Gastrocnemius medialis (tissue), 4 donors: ENCODE data around the gene KMT5C.

Experiments used
- POLR2A ChIP-seq, 2 donors: fragments of 450-650 bp; IDR thresholded peaks; one replicate each; pipeline ENCODE4 v1.6.1; 2017; ENCODE audit warnings: antibody characterized with exemption in 2 of 2, mild to moderate bottlenecking in 2 of 2, moderate library complexity in 2 of 2
- TF ChIP-seq, protein P1 (sequence below), 5 experiments: fragments of 450-650 bp in 3 of 5; fragments of 200-600 bp in 2 of 5; sonication (generic) in 2 of 5; IDR thresholded peaks in 4 of 5; conservative IDR thresholded peaks in 1 of 5; 1 replicate in 4 of 5; 2 replicates in 1 of 5; pipeline ENCODE4 v1.5.1; 2016 to 2019; ENCODE audit warnings: antibody characterized with exemption in 5 of 5, mild to moderate bottlenecking in 3 of 5, moderate library complexity in 3 of 5

DNA sequence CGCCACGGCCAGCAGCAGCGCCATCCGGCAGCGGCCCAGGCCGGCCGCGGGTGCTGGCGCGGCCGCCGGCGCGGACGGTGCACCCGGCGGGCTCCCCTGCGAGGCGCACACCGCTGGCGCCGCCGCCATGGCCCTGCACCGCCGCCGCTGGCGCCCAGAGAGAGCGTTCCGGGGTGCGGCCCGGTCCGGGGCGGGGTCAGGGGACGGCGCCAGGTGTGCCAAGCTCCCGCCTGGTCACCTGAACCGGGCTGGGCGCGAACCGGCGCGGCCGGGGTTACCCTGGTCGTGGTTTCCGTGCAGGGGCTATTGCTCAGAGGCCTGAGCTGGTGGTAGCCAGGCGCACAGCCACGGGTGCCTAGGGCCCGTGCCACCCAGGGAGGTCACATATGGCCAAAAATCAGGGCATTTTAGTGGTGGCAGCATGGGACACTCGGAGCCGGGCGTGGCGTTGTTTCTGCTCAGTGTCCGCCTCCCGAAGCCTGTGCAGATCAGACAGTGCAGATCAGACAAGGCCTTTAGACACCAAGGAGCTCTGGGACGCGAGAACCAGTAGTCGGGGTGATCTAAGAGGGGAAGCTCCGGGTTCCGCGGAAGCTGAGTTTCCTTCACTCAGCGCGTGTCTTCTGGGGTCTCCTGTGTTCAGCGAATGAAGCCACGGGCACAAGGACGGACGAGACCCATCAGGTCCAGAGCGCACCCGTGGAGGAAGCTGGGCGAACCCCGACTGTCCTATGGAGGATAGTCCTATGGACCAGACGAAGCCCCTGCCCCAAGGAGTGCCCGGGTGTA is 44.6 kb downstream of the KMT5C start, which contains the start of gene TMEM238:
- TF ChIP-seq, protein P1, sequence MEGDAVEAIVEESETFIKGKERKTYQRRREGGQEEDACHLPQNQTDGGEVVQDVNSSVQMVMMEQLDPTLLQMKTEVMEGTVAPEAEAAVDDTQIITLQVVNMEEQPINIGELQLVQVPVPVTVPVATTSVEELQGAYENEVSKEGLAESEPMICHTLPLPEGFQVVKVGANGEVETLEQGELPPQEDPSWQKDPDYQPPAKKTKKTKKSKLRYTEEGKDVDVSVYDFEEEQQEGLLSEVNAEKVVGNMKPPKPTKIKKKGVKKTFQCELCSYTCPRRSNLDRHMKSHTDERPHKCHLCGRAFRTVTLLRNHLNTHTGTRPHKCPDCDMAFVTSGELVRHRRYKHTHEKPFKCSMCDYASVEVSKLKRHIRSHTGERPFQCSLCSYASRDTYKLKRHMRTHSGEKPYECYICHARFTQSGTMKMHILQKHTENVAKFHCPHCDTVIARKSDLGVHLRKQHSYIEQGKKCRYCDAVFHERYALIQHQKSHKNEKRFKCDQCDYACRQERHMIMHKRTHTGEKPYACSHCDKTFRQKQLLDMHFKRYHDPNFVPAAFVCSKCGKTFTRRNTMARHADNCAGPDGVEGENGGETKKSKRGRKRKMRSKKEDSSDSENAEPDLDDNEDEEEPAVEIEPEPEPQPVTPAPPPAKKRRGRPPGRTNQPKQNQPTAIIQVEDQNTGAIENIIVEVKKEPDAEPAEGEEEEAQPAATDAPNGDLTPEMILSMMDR (IDR thresholded peaks at IDR 0.05 in 4 of 5, conservative IDR thresholded peaks at IDR 0.05 in 1 of 5), result peak in 1 of 5 experiments; percentile 8
- peak in 1 of 2 donors; percentile 14 for TF ChIP-seq POLR2A (IDR thresholded peaks at IDR 0.05)
